Measurements from ENCODE around the gene SBF2.
"Not testable (repeated sequence)": the region's sequence is repeated elsewhere in the genome, so short reads cannot be mapped to it uniquely, and the experiment has no call there.

SBF2 gene

DNA sequence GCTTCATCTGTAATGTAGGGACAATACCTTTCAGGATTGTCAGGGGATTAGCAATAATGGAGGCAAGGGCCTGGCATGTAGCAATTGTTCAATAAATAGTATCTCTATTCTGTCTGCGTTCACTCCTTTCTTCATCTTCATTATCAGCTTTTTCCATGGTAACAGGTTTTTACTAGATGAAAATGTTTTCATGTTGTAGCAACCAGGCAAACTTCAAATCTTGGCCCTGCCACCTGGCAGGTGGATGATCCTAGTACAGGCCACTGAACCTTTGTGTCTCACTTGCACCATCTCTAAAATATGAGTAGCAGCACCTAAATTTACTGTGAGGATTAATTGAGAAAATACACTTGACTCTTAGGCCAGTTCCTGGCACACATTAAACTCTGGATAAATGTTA is 546.8 kb downstream of the SBF2 start:
- Histone ChIP-seq H2BK5ac (ENCODE audit: low read depth, low read length, poor library complexity, severe bottlenecking) (no peak overlapping the region), H3K79me1 (replicated peaks; ENCODE audit: low read length, poor library complexity, severe bottlenecking) (peaks cover 21% of the 10 kb centered on the region), H3K4me1 (ENCODE audit: control insufficient read depth, insufficient read depth, low read depth, low read length) (peaks cover 8% of the 10 kb centered on the region), H3K4me3 (ENCODE audit: insufficient read depth in 1 of 2, low read depth in 1 of 2, low read length in 2 of 2) (no peak overlapping the region), H2BK15ac (ENCODE audit: low read depth, poor library complexity, severe bottlenecking) (no peak overlapping the region), H2BK12ac (ENCODE audit: low read length in 2 of 2) (no peak overlapping the region), H4K91ac (ENCODE audit: low read length) (no peak overlapping the region), H3K27ac (ENCODE audit: low read length, poor library complexity, severe bottlenecking) (no peak overlapping the region), H4K8ac (ENCODE audit: low read length) (no peak overlapping the region), H3K9me3 (ENCODE audit: control insufficient read depth, low read length) (no peaks in the 10 kb centered on the region), H3K36me3 (ENCODE audit: control insufficient read depth in 1 of 2, insufficient read depth in 2 of 2, low read depth in 1 of 2, low read length in 2 of 2) (peaks cover 19 to 65% of the 10 kb centered on the region in 2 experiments), H3K14ac (ENCODE audit: low read length in 2 of 2) (no peak overlapping the region), H3K4me2 (ENCODE audit: low read length, poor library complexity, severe bottlenecking) (no peak overlapping the region), H3K18ac (ENCODE audit: low read depth in 1 of 2, low read length in 2 of 2) (no peak overlapping the region), H3K9ac (ENCODE audit: low read length) (peak overlapping the region; percentile 39), H2AFZ (ENCODE audit: low read depth, low read length) (no peak overlapping the region), H3K23ac (ENCODE audit: low read length in 2 of 2) (no peak overlapping the region), H2AK5ac (ENCODE audit: low read length, severe bottlenecking) (no peak overlapping the region), H3K4ac (ENCODE audit: low read depth in 1 of 2, low read length in 2 of 2) (no peak overlapping the region), H3K27me3 (ENCODE audit: control insufficient read depth in 1 of 2, insufficient read depth in 1 of 2, low read length in 2 of 2) (no peaks in the 10 kb centered on the region), H2BK120ac (ENCODE audit: low read depth, low read length) (no peak overlapping the region)
- DNase-seq, result no peak
- no CpG with 5 or more reads among the region's 1 CpG for WGBS

DNA sequence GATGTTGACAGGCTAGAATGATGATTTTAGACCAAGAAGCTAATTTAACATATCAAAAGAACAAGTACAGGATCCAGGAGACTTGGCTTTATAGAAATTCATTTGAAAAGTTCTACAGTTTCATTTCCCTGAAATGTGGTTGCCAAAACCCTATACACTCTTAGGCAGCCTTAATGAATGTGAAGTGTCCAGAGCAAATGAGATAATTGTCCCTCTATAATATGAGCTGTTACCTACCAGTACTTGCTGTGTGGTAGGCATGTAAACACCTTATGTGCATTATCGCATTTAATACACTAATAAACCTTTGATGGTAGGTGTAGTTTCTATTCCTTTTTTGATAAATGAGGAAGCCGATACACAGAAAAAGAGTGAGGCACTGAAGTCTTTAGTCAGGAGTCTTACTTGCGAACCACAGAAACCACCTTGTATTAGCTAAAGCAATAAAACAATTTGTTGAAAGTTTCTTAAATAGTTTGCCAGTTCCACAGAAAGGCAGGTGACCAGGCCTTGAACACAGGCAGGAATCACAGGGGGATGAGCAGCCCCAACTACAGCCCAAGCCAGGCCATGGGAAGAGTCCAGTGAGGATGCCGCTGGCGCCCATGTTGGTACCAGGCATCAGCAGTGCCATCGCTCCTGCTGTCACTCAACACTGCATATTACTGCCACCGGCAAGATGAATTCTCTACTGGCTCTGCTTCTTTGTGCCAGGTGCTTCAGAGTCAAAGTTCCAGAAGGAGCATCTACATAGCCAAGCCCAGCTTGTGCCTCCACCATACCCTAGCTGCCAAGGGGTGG is 548.4 kb downstream of the SBF2 start:
- no peak overlapping the region for H3K4me2 ChIP-seq (ENCODE audit: low read length, poor library complexity, severe bottlenecking)
- no peak overlapping the region for H3K27ac ChIP-seq (ENCODE audit: low read length, poor library complexity, severe bottlenecking)
- H4K91ac ChIP-seq (ENCODE audit: low read length), result no peak overlapping the region
- H3K27me3 ChIP-seq (ENCODE audit: control insufficient read depth in 1 of 2, insufficient read depth in 1 of 2, low read length in 2 of 2), result no peaks in the 10 kb centered on the region
- H2BK120ac ChIP-seq (ENCODE audit: low read depth, low read length), result no peak overlapping the region
- no peak overlapping the region for H3K14ac ChIP-seq (ENCODE audit: low read length in 2 of 2)
- H3K4me3 ChIP-seq (ENCODE audit: insufficient read depth in 1 of 2, low read depth in 1 of 2, low read length in 2 of 2), result no peak overlapping the region
- peaks cover 21% of the 10 kb centered on the region for H3K79me1 ChIP-seq (replicated peaks; ENCODE audit: low read length, poor library complexity, severe bottlenecking)
- H4K8ac ChIP-seq (ENCODE audit: low read length), result no peak overlapping the region
- peaks cover 20 to 64% of the 10 kb centered on the region in 2 experiments for H3K36me3 ChIP-seq (ENCODE audit: control insufficient read depth in 1 of 2, insufficient read depth in 2 of 2, low read depth in 1 of 2, low read length in 2 of 2)
- no peak overlapping the region for H2BK5ac ChIP-seq (ENCODE audit: low read depth, low read length, poor library complexity, severe bottlenecking)
- no peak overlapping the region for H3K9ac ChIP-seq (ENCODE audit: low read length)
- H3K4ac ChIP-seq (ENCODE audit: low read depth in 1 of 2, low read length in 2 of 2), result no peak overlapping the region
- no peak overlapping the region for H2AK5ac ChIP-seq (ENCODE audit: low read length, severe bottlenecking)
- H2AFZ ChIP-seq (ENCODE audit: low read depth, low read length), result no peak overlapping the region
- no peaks in the 10 kb centered on the region for H3K9me3 ChIP-seq (ENCODE audit: control insufficient read depth, low read length)
- 86% methylated on average over 6 of the region's 7 CpGs for WGBS
- H2BK12ac ChIP-seq (ENCODE audit: low read length in 2 of 2), result no peak overlapping the region
- H3K23ac ChIP-seq (ENCODE audit: low read length in 2 of 2), result no peak overlapping the region
- no peak overlapping the region for H3K18ac ChIP-seq (ENCODE audit: low read depth in 1 of 2, low read length in 2 of 2)
- H3K4me1 ChIP-seq (ENCODE audit: control insufficient read depth, insufficient read depth, low read depth, low read length), result peaks cover 6% of the 10 kb centered on the region
- no peak for DNase-seq
- H2BK15ac ChIP-seq (ENCODE audit: low read depth, poor library complexity, severe bottlenecking), result no peak overlapping the region

DNA sequence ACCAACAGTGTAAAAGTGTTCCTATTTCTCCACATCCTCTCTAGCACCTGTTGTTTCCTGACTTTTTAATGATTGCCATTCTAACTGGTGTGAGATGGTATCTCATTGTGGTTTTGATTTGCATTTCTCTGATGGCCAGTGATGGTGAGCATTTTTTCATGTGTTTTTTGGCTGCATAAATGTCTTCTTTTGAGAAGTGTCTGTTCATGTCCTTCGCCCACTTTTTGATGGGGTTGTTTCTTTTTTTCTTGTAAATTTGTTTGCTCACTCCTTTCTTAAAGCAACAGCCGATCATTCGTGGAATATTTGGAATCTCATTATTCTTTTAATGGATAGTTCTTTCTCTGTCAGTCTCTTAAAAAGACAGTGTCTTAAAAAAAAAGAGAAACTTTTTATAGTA is 550.5 kb downstream of the SBF2 start:
- Histone ChIP-seq H3K79me1 (replicated peaks; ENCODE audit: low read length, poor library complexity, severe bottlenecking) (peaks cover 24% of the 10 kb centered on the region), H3K36me3 (ENCODE audit: control insufficient read depth in 1 of 2, insufficient read depth in 2 of 2, low read depth in 1 of 2, low read length in 2 of 2) (peaks cover 23 to 70% of the 10 kb centered on the region in 2 experiments)
- not testable (repeated sequence) for H3K4me3 ChIP-seq (ENCODE audit: insufficient read depth in 1 of 2, low read depth in 1 of 2, low read length in 2 of 2); H3K27me3 ChIP-seq (ENCODE audit: control insufficient read depth in 1 of 2, insufficient read depth in 1 of 2, low read length in 2 of 2); H2AK5ac ChIP-seq (ENCODE audit: low read length, severe bottlenecking); DNase-seq; H2BK15ac ChIP-seq (ENCODE audit: low read depth, poor library complexity, severe bottlenecking); H3K4ac ChIP-seq (ENCODE audit: low read depth in 1 of 2, low read length in 2 of 2); H4K8ac ChIP-seq (ENCODE audit: low read length); H2BK12ac ChIP-seq (ENCODE audit: low read length in 2 of 2); H3K4me2 ChIP-seq (ENCODE audit: low read length, poor library complexity, severe bottlenecking); H3K9me3 ChIP-seq (ENCODE audit: control insufficient read depth, low read length); H3K9ac ChIP-seq (ENCODE audit: low read length); H3K14ac ChIP-seq (ENCODE audit: low read length in 2 of 2); H2AFZ ChIP-seq (ENCODE audit: low read depth, low read length); H3K23ac ChIP-seq (ENCODE audit: low read length in 2 of 2); H3K4me1 ChIP-seq (ENCODE audit: control insufficient read depth, insufficient read depth, low read depth, low read length); H2BK120ac ChIP-seq (ENCODE audit: low read depth, low read length); H3K27ac ChIP-seq (ENCODE audit: low read length, poor library complexity, severe bottlenecking); H2BK5ac ChIP-seq (ENCODE audit: low read depth, low read length, poor library complexity, severe bottlenecking); H3K18ac ChIP-seq (ENCODE audit: low read depth in 1 of 2, low read length in 2 of 2); H4K91ac ChIP-seq (ENCODE audit: low read length)
- no CpG with 5 or more reads among the region's 3 CpGs for WGBS

DNA sequence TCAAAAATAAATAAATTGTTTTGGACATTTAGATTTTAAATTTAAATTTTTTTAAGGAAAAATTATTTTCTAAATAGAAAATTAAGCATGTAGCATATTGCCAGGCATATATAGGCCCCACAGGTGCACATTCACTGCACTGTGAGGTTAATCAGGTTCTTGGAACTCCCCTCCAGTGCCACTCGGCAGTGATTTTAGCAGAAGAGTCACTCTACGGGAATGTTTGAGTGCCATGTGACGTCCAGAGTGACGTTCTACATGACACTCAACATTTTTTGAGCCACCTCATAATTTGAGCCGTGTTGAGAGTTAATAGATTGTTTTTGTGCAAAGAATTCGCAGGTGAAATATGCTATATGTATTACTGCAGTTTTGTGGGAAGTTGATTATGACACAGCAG is 552.8 kb downstream of the SBF2 start:
- DNase-seq, result no peak
- Histone ChIP-seq H3K14ac (ENCODE audit: low read length in 2 of 2) (no peak overlapping the region), H3K4me2 (ENCODE audit: low read length, poor library complexity, severe bottlenecking) (no peak overlapping the region), H2AFZ (ENCODE audit: low read depth, low read length) (no peak overlapping the region), H3K79me1 (replicated peaks; ENCODE audit: low read length, poor library complexity, severe bottlenecking) (peaks cover 24% of the 10 kb centered on the region), H3K27me3 (ENCODE audit: control insufficient read depth in 1 of 2, insufficient read depth in 1 of 2, low read length in 2 of 2) (no peaks in the 10 kb centered on the region), H4K91ac (ENCODE audit: low read length) (peak overlapping the region; percentile 7), H3K4me3 (ENCODE audit: insufficient read depth in 1 of 2, low read depth in 1 of 2, low read length in 2 of 2) (no peak overlapping the region), H3K36me3 (ENCODE audit: control insufficient read depth in 1 of 2, insufficient read depth in 2 of 2, low read depth in 1 of 2, low read length in 2 of 2) (peaks cover 28 to 77% of the 10 kb centered on the region in 2 experiments), H3K9me3 (ENCODE audit: control insufficient read depth, low read length) (no peaks in the 10 kb centered on the region), H3K4ac (ENCODE audit: low read depth in 1 of 2, low read length in 2 of 2) (no peak overlapping the region), H2AK5ac (ENCODE audit: low read length, severe bottlenecking) (no peak overlapping the region), H4K8ac (ENCODE audit: low read length) (no peak overlapping the region), H2BK15ac (ENCODE audit: low read depth, poor library complexity, severe bottlenecking) (no peak overlapping the region), H2BK120ac (ENCODE audit: low read depth, low read length) (no peak overlapping the region), H3K9ac (ENCODE audit: low read length) (no peak overlapping the region), H3K27ac (ENCODE audit: low read length, poor library complexity, severe bottlenecking) (no peak overlapping the region), H3K4me1 (ENCODE audit: control insufficient read depth, insufficient read depth, low read depth, low read length) (peaks cover 2% of the 10 kb centered on the region), H2BK5ac (ENCODE audit: low read depth, low read length, poor library complexity, severe bottlenecking) (no peak overlapping the region), H3K18ac (ENCODE audit: low read depth in 1 of 2, low read length in 2 of 2) (no peak overlapping the region), H2BK12ac (ENCODE audit: low read length in 2 of 2) (no peak overlapping the region), H3K23ac (ENCODE audit: low read length in 2 of 2) (no peak overlapping the region)
- WGBS, result 82% methylated on average over 6 of the region's 6 CpGs

Measured in mesenchymal stem cell (in vitro differentiated cells and primary cell).